Activated T-cell treated with anti-CD3 and anti-CD28 coated beads for 48 hours (primary cell): Measurements from ENCODE around the gene CPA5.
"Not testable (repeated sequence)": the region's sequence is repeated elsewhere in the genome, so short reads cannot be mapped to it uniquely, and the experiment has no call there.

ENCODE experiments used
- DNase-seq: peaks from one replicate; pipeline ENCODE4 v3.0.0-alpha.2; 2020; ENCODE audit warnings: low read depth

CPA5 gene

GRCh38 chr7:130344271-130344866 lies at the start of gene CPA5:
TSS of gene CPA5 (plus strand) at chr7:130344816. CDS start at chr7:130346486, 1,670 bp downstream.
- DNase-seq: no peak

- DNase-seq: no peak
Observed at GRCh38 chr7:130296221-130296951, 48.2 kb upstream of the CPA5 start.

- no peak for DNase-seq
Observed at GRCh38 chr7:130297628-130298543, 46.7 kb upstream of the CPA5 start.

- DNase-seq: no peak
Observed at GRCh38 chr7:130298544-130299326, 45.9 kb upstream of the CPA5 start.

- no peak for DNase-seq
Observed at GRCh38 chr7:130299866-130300265, 44.8 kb upstream of the CPA5 start.

GRCh38 chr7:130301501-130302020 lies 43.1 kb upstream of the CPA5 start:
- DNase-seq: no peak

GRCh38 chr7:130302649-130303048 lies 42.0 kb upstream of the CPA5 start:
- DNase-seq: no peak

- DNase-seq: no peak
Observed at GRCh38 chr7:130303127-130303526, 41.5 kb upstream of the CPA5 start.

- DNase-seq: no peak
Observed at GRCh38 chr7:130303551-130303950, 41.1 kb upstream of the CPA5 start.

- DNase-seq: no peak
Observed at GRCh38 chr7:130303982-130304381, 40.6 kb upstream of the CPA5 start.

GRCh38 chr7:130304878-130305277 lies 39.7 kb upstream of the CPA5 start:
- no peak for DNase-seq

- no peak for DNase-seq
Observed at GRCh38 chr7:130305433-130306042, 39.1 kb upstream of the CPA5 start.

- no peak for DNase-seq
Observed at GRCh38 chr7:130309986-130310385, 34.6 kb upstream of the CPA5 start.

- DNase-seq: no peak
Observed at GRCh38 chr7:130314305-130314704, 30.3 kb upstream of the CPA5 start.

GRCh38 chr7:130319541-130319940 lies 25.1 kb upstream of the CPA5 start:
- no peak for DNase-seq

- DNase-seq: not testable (repeated sequence)
Observed at GRCh38 chr7:130321542-130322229, 22.9 kb upstream of the CPA5 start.

- no peak for DNase-seq
Observed at GRCh38 chr7:130322615-130323014, 22.0 kb upstream of the CPA5 start.

GRCh38 chr7:130324306-130324943 lies 20.2 kb upstream of the CPA5 start:
- no peak for DNase-seq

GRCh38 chr7:130329681-130330080 lies 14.9 kb upstream of the CPA5 start:
- DNase-seq: no peak
